ENCODE measurements around the gene CAPNS1.

DNA sequence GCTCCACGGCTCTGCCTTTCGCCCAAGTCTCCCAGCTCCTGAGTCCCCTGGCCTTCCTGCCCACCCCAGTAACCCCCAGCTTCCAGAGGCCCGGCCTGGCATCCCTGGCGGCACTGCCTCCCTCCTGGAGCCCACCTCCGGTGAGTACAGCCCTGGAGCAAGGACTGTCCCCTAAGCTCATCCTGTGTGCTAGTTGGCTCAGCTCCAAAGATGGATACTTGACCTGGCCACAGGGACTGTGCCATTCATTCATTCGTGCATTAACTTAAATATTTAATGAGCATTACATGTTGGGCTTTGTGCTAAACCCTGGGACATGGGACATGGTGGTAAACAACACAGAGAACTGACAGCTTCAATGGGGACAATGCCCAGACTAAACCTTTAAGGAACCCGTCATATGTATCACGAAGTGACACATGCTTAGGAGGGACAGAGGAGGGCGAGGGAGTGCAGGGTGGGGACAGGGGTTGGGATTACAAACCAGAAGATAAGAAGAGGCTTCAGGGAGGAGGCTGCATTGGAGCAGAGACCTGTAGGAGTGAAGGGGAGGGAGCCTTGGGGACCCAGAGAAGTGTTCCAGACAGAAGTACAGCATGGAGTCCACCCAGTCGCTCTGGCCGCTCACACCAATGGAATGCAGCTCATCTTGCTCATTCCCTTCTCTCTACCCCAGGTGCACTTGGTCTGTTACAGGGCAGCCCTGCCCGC is 35.9 kb upstream of the CAPNS1 start:
- TF ChIP-seq YY1 (IDR thresholded peaks at IDR 0.05; ENCODE audit: insufficient read depth, insufficient read length) (no peak), SUZ12 (IDR thresholded peaks at IDR 0.05; ENCODE audit: extremely low read depth, insufficient read depth, insufficient read length) (no peak)
